Measurements from ENCODE around the gene NUDT14. TPM values are rescaled to one million over a fixed set of nuclear protein-coding genes. Genes with fewer than 3 reads are reported as not detected.

Gene NUDT14
- total and polyA plus RNA-seq, 2 of the 8 experiments (the other 6 are each of a cell fraction or from before 2014, with no cell fraction given) = 25.5 to 33.3 TPM

GRCh38 chr14:105168496-105168978 lies 12.6 kb downstream of the NUDT14 start, which contains the start of gene JAG2:
Gene JAG2 (minus strand): TSS chr14:105168776. CDS start chr14:105168420, 356 bp downstream.
- Histone ChIP-seq H3K18ac (ENCODE audit: extremely low read depth, low read length) (no peak within 1 kb of the TSS; the same call in 1 of the 2 replicates), H2AFZ (ENCODE audit: low read length) (no peak within 1 kb of the TSS), H3K27ac (ENCODE audit: low read depth, low read length) (no peak within 1 kb of the TSS), H3K79me1 (ENCODE audit: low read depth, low read length) (peaks cover 2% of the 10 kb centered on the region; the same call in 1 of the 2 replicates), H3K27me3 (replicated peaks in 1 of 4; ENCODE audit: control insufficient read depth in 3 of 4, extremely low read depth in 1 of 4, insufficient read depth in 3 of 4, low read length in 3 of 4) (peaks cover 9 to 26% (median 18%) of the 10 kb centered on the region in 4 experiments), H2AK5ac (ENCODE audit: low read depth, low read length) (no peak within 1 kb of the TSS), H2BK15ac (ENCODE audit: low read length) (no peak within 1 kb of the TSS), H3K4me2 (ENCODE audit: insufficient read depth in 1 of 2, low read depth in 2 of 2, low read length in 2 of 2) (peak within 1 kb of the TSS; percentile 81 to 90), H2BK20ac (ENCODE audit: low read length) (no peak within 1 kb of the TSS), H3K4me1 (replicated peaks in 1 of 4; ENCODE audit: control insufficient read depth in 3 of 4, insufficient read depth in 4 of 4, low read length in 3 of 4) (peaks cover 0 to 6% (median 3%) of the 10 kb centered on the region in 4 experiments; a peak in 6 of 7 replicates), H3K23me2 (ENCODE audit: low read depth, low read length) (peaks cover 4% of the 10 kb centered on the region; the same call in 1 of the 2 replicates), H4K5ac (ENCODE audit: insufficient read length, low read depth, low read length) (no peak within 1 kb of the TSS), H3K4ac (replicated peaks; ENCODE audit: insufficient read length, low read depth, low read length) (peak within 1 kb of the TSS; percentile 94), H3K79me2 (ENCODE audit: control insufficient read depth in 1 of 2, insufficient read depth in 2 of 2, low read length in 2 of 2) (no peaks in the 10 kb centered on the region), H3K56ac (replicated peaks; ENCODE audit: insufficient read length, low read depth, low read length) (no peak within 1 kb of the TSS), H3K14ac (ENCODE audit: insufficient read length) (no peak within 1 kb of the TSS), H3K9me3 (ENCODE audit: insufficient read depth in 2 of 2, low read depth in 1 of 2, low read length in 1 of 2) (no peaks in the 10 kb centered on the region), H4K20me1 (replicated peaks in 1 of 2; ENCODE audit: control insufficient read depth in 1 of 2, insufficient read depth in 2 of 2, low read length in 2 of 2) (peaks cover 7 to 21% of the 10 kb centered on the region in 2 experiments), H2BK12ac (ENCODE audit: low read depth, low read length) (peak within 1 kb of the TSS; percentile 84; the same call in 1 of the 2 replicates), H4K91ac (replicated peaks; ENCODE audit: insufficient read length, low read length) (peak within 1 kb of the TSS; percentile 81), H4K8ac (ENCODE audit: extremely low read depth, insufficient read depth, low read length) (0 out of 2 replicates have a peak within 1 kb of the TSS, but pooled peaks have one; percentile 5), H2BK120ac (replicated peaks; ENCODE audit: low read depth, low read length) (no peak within 1 kb of the TSS), H2BK5ac (ENCODE audit: low read depth, low read length) (no peak within 1 kb of the TSS), H3K4me3 (ENCODE audit: extremely low read depth in 1 of 4, insufficient read depth in 2 of 4, low read depth in 3 of 4, low read length in 4 of 4) (peak within 1 kb of the TSS; percentile 24 to 59 (median 32)), H3K9ac (replicated peaks in 1 of 4; ENCODE audit: extremely low read depth in 1 of 4, low read depth in 3 of 4, low read length in 3 of 4) (no peak within 1 kb of the TSS), H3K36me3 (ENCODE audit: control insufficient read depth in 2 of 4, insufficient read depth in 4 of 4, low read length in 3 of 4) (no peaks in the 10 kb centered on the region), H3K23ac (ENCODE audit: insufficient read length) (no peak within 1 kb of the TSS)
- DNase-seq (ENCODE audit: low read depth in 1 of 2, low spot score in 2 of 2) (no peak), FAIRE-seq (no peak)
- ChIA-PET POLR2A (ENCODE audit: partially characterized antibody) (interaction anchor here (1.2 to 1.9 kb wide), 3 partner anchors 9 to 31 kb away, joined by 3 to 6 read pairs (median 4); no protein-coding TSS in a partner anchor), CTCF (ENCODE audit: partially characterized antibody) (interaction anchor here (0.5 to 4.7 kb wide), 16 partner anchors 11 to 259 kb away, joined by 3 to 27 read pairs (median 4); partner anchors contain the start of genes CDCA4 and PACS2)
- WGBS, 2 experiments (ENCODE audit: extremely low coverage in 1 of 2, insufficient coverage in 1 of 2, insufficient read length in 1 of 2, insufficient replicate concordance in 2 of 2, low coverage in 1 of 2, low lambda C conversion rate in 2 of 2, missing lambda C conversion rate in 1 of 2) = 12% methylated on average over 5 of the region's 84 CpGs; no CpG with 5 or more reads in 1 of the 2 experiments
- TF ChIP-seq HDAC6 (IDR thresholded peaks at IDR 0.05; ENCODE audit: low read depth, low read length) (no peak), CHD2 (IDR thresholded peaks at IDR 0.05; ENCODE audit: low read length) (no peak), SIN3A (conservative IDR thresholded peaks at IDR 0.05 in 1 of 2, IDR thresholded peaks at IDR 0.05 in 1 of 2; ENCODE audit: low read depth in 1 of 2, low read length in 2 of 2) (0 out of 4 replicates have a peak, but pooled peaks of 1 of the 2 experiments have one; percentile 7), RNF2 (IDR thresholded peaks at IDR 0.05; ENCODE audit: borderline replicate concordance, low read depth, low read length, missing control alignments, poor library complexity, severe bottlenecking) (no peak), PHF8 (conservative IDR thresholded peaks at IDR 0.05; ENCODE audit: low read depth, low read length) (no peak)
